K562 (cell line): Measurements from ENCODE around the gene MAP4K4.

Source experiments
- BHLHE40 ChIP-seq: IDR thresholded peaks from 2 replicates; pipeline ENCODE4 v1.6.1; 2011; ENCODE audit warnings: low read length, improper control_type of control experiment
- CEBPB ChIP-seq: fragments of 450-650 bp; IDR thresholded peaks from 2 replicates; pipeline ENCODE4 v1.6.1; 2016; ENCODE audit warnings: missing genetic modification characterization, missing compliant biosample characterization
- GATAD2A ChIP-seq: fragments of 450-650 bp; IDR thresholded peaks from 2 replicates; pipeline ENCODE4 v1.6.1; 2017
- HNRNPH1 ChIP-seq: fragments of 200-400 bp; formaldehyde crosslinking; optimal IDR thresholded peaks from 2 replicates; pipeline ENCODE3; 2017; ENCODE audit warnings: low read depth, mild to moderate bottlenecking, low read length, moderate library complexity
- PHF8 ChIP-seq: fragments of 200-600 bp; sonication (generic); IDR thresholded peaks from 2 replicates; pipeline ENCODE4 v1.6.1; 2012; ENCODE audit warnings: mixed run types, mild to moderate bottlenecking, inconsistent platforms, low read length, moderate library complexity, borderline replicate concordance
- SP1 ChIP-seq: sonication (generic); formaldehyde crosslinking; IDR thresholded peaks from 2 replicates; pipeline ENCODE4 v1.8.1; 2022; ENCODE audit warnings: mild to moderate bottlenecking, missing genetic modification reagents
- ZNF133 ChIP-seq: fragments of 250-450 bp; sonication (Bioruptor Pico); IDR thresholded peaks from 2 replicates; pipeline ENCODE4 v1.4.0; 2020; ENCODE audit warnings: mild to moderate bottlenecking
- ZNF274 ChIP-seq: IDR thresholded peaks from 2 replicates; pipeline ENCODE4 v1.6.1; 2011; ENCODE audit warnings: low read depth, mild to moderate bottlenecking, low read length, moderate library complexity, borderline replicate concordance
- TF ChIP-seq, protein P1 (sequence below): IDR thresholded peaks from 2 replicates; pipeline ENCODE4 v1.6.1; 2011; ENCODE audit warnings: borderline replicate concordance, low read depth, mild to moderate bottlenecking, moderate library complexity, low read length; ENCODE audit not compliant: insufficient read depth, poor library complexity, severe bottlenecking
- TF ChIP-seq, protein P2 (sequence below), 2 experiments: fragments of 450-650 bp in 1 of 2; sonication (generic) in 1 of 2; formaldehyde crosslinking in 1 of 2; IDR thresholded peaks in 1 of 2; conservative IDR thresholded peaks in 1 of 2; 2 replicates each; pipeline versions ENCODE4 v1.6.1 to v1.8.1; 2016 to 2023; ENCODE audit warnings: mild to moderate bottlenecking in 2 of 2, moderate library complexity in 2 of 2, inconsistent platforms in 1 of 2, missing genetic modification reagents in 1 of 2

DNA sequence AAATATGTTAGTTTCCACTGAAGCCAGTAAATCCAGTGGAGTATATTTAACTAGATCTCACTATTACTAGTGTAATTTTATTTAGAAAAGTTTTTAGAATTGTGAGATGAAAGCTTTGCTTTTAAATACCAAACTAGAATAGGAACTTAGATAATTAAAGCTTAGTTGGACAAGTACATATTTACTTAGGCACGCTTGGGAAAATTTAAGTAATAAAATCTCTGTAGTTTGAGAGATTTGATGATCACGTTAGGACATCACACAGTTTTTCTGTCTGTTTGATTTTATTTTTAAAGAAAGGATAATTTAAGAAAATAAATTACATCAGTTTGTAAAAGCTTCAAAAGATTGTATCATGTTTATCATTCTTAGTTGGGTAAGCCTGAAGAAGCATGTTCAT lies 153.5 kb downstream of the MAP4K4 start:
- no peak for TF ChIP-seq PHF8
- TF ChIP-seq, protein P1, sequence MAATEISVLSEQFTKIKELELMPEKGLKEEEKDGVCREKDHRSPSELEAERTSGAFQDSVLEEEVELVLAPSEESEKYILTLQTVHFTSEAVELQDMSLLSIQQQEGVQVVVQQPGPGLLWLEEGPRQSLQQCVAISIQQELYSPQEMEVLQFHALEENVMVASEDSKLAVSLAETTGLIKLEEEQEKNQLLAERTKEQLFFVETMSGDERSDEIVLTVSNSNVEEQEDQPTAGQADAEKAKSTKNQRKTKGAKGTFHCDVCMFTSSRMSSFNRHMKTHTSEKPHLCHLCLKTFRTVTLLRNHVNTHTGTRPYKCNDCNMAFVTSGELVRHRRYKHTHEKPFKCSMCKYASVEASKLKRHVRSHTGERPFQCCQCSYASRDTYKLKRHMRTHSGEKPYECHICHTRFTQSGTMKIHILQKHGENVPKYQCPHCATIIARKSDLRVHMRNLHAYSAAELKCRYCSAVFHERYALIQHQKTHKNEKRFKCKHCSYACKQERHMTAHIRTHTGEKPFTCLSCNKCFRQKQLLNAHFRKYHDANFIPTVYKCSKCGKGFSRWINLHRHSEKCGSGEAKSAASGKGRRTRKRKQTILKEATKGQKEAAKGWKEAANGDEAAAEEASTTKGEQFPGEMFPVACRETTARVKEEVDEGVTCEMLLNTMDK: no peak
- TF ChIP-seq HNRNPH1: no peak
- TF ChIP-seq SP1 (CRISPR knock-in tag): no peak
- no peak for TF ChIP-seq CEBPB (tag)
- TF ChIP-seq, protein P2, sequence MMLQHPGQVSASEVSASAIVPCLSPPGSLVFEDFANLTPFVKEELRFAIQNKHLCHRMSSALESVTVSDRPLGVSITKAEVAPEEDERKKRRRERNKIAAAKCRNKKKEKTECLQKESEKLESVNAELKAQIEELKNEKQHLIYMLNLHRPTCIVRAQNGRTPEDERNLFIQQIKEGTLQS (IDR thresholded peaks at IDR 0.05): no peak
- TF ChIP-seq, protein P2 (CRISPR knock-in tag; conservative IDR thresholded peaks at IDR 0.05): no peak
- TF ChIP-seq BHLHE40: no peak
- TF ChIP-seq ZNF133 (CRISPR knock-in tag): no peak
- TF ChIP-seq GATAD2A: no peak
- no peak for TF ChIP-seq ZNF274
